H1 (cell line): ENCODE data around the gene PIAS4. TPM values are rescaled to one million over a fixed set of nuclear protein-coding genes. Genes with fewer than 3 reads are reported as not detected.

Experiments
- EP300 ChIP-seq, 2 experiments: IDR thresholded peaks; 1 replicate in 1 of 2; 2 replicates in 1 of 2; pipeline ENCODE4 v1.6.1; 2011 to 2012; ENCODE audit warnings: low read depth in 2 of 2, low read length in 2 of 2, mild to moderate bottlenecking in 2 of 2, borderline replicate concordance in 1 of 2, inconsistent platforms in 1 of 2, moderate library complexity in 1 of 2
- microRNA counts: library from miRNA; unstranded; fragments of <30 nt; microRNA quantifications from one replicate; lab custom pipeline; 2015
- microRNA-seq, 2 experiments: library from miRNA; unstranded; fragments of <30 nt; microRNA quantifications; one replicate each; pipeline versions ENCODE4 to v1.2.0, GENCODE V29; 2016 to 2020; ENCODE audit warnings: borderline microRNAs expressed in 2 of 2, borderline number of aligned reads in 2 of 2, borderline replicate concordance in 1 of 2
- polyA plus RNA-seq, 7 experiments: library from polyadenylated mRNA; depleted of rRNA in 3 of 7; stranded (reverse) in 5 of 7; unstranded in 2 of 7; fragments of >200 nt in 5 of 7; fragments of 200-250 nt in 2 of 7; gene quantifications; 1 replicate in 5 of 7; 2 replicates in 1 of 7; 4 replicates in 1 of 7; pipeline versions ENCODE4 v1.2.1 to v1.2.3, GENCODE V29; 2011 to 2013; ENCODE audit warnings: missing spikeins in 2 of 7, mixed read lengths in 2 of 7
- small RNA-seq: library from polyadenylated mRNA; stranded (forward); fragments of <200 nt; extraction: miRNeasy Mini kit (QIAGEN cat#:217004); gene quantifications from one replicate; pipeline ENCODE3, GENCODE V24; 2013; ENCODE audit not compliant: insufficient read depth
- total RNA-seq: library from RNA; stranded (reverse); fragmentation: NEBNext Ultra II Directional; extraction: Animal tissue kit (Norgen Biotek cat#: 25700); gene quantifications from 2 replicates; pipeline ENCODE4 v1.2.1, GENCODE V29; 2021

The PIAS4 gene
- total and polyA plus RNA-seq, 2 of the 8 experiments (the other 6 are each of a cell fraction or from before 2014, with no cell fraction given): 30.2 to 51.4 TPM

GRCh38 chr19:4088975-4089374 lies 81.4 kb downstream of the PIAS4 start (continued):
- no peak for TF ChIP-seq EP300 (IDR thresholded peaks at IDR 0.05; ENCODE audit: borderline replicate concordance in 1 of 2, low read depth in 2 of 2, low read length in 2 of 2)
- TF ChIP-seq, all 59 proteins: peak for 0

MicroRNAs encoded within 50 kb of the gene (microRNA counts, 767-probe panel; counts per million panel counts)
- microRNA hsa-miR-637 (lab: Ali Mortazavi, UCI): 879 counts per million, percentile 95 among the panel's probes with 10 or more counts

Small RNAs within 50 kb of the gene (microRNA-seq; reads per million reads assigned to microRNA genes)
- 0 reads per million in 2 experiments for gene MIR637

Small RNAs within 50 kb of the gene (small RNA-seq; reads per million reads assigned to genes)
- gene SNORD37: 84.4 reads per million, percentile 97 among the genes with 10 or more reads in this experiment

Other genes with a start within 250 kb of the PIAS4 start
- 21.4 and 23.4 TPM in 2 replicates for gene APBA3, start 246.0 kb upstream of the PIAS4 start, total RNA-seq
- gene APBA3, start 246.0 kb upstream of the PIAS4 start, polyA plus RNA-seq (2011; rRNA removed): 36.9 and 48.4 TPM in 2 replicates
- 72.8 and 80.3 TPM in 2 replicates for gene MRPL54, start 245.1 kb upstream of the PIAS4 start, total RNA-seq
- 63.8 and 83.6 TPM in 2 replicates for gene MRPL54, start 245.1 kb upstream of the PIAS4 start, polyA plus RNA-seq (2011; rRNA removed)
- not detected in 2 replicates for gene RAX2, start 235.5 kb upstream of the PIAS4 start, total RNA-seq
- gene RAX2, start 235.5 kb upstream of the PIAS4 start, polyA plus RNA-seq (2011; rRNA removed): 0.08 and 0.19 TPM in 2 replicates
- gene MATK, start 221.4 kb upstream of the PIAS4 start, total RNA-seq: 21.4 and 21.5 TPM in 2 replicates
- 20.5 and 37.8 TPM in 2 replicates for gene MATK, start 221.4 kb upstream of the PIAS4 start, polyA plus RNA-seq (2011; rRNA removed)
- gene ZFR2, start 138.7 kb upstream of the PIAS4 start, total RNA-seq: 14.5 TPM in 2 replicates
- 28.4 and 42.5 TPM in 2 replicates for gene ZFR2, start 138.7 kb upstream of the PIAS4 start, polyA plus RNA-seq (2011; rRNA removed)
- 31.6 and 33.8 TPM in 2 replicates for gene ATCAY, start 127.1 kb upstream of the PIAS4 start, total RNA-seq
- 24.4 and 31.6 TPM in 2 replicates for gene ATCAY, start 127.1 kb upstream of the PIAS4 start, polyA plus RNA-seq (2011; rRNA removed)
- gene NMRK2, start 74.7 kb upstream of the PIAS4 start, total RNA-seq: 86.2 and 87.4 TPM in 2 replicates
- 206 and 227 TPM in 2 replicates for gene NMRK2, start 74.7 kb upstream of the PIAS4 start, polyA plus RNA-seq (2011; rRNA removed)
- 78.1 and 80.8 TPM in 2 replicates for gene DAPK3, start 36.6 kb upstream of the PIAS4 start, total RNA-seq
- 53.2 and 76.8 TPM in 2 replicates for gene DAPK3, start 36.6 kb upstream of the PIAS4 start, polyA plus RNA-seq (2011; rRNA removed)
- 3,380 and 3,443 TPM in 2 replicates for gene EEF2, start 22.3 kb upstream of the PIAS4 start, total RNA-seq
- 1,554 and 2,482 TPM in 2 replicates for gene EEF2, start 22.3 kb upstream of the PIAS4 start, polyA plus RNA-seq (2011; rRNA removed)
- gene ZBTB7A, start 59.2 kb downstream of the PIAS4 start, total RNA-seq: 16.6 and 17.8 TPM in 2 replicates
- 5.6 and 9.1 TPM in 2 replicates for gene ZBTB7A, start 59.2 kb downstream of the PIAS4 start, polyA plus RNA-seq (2011; rRNA removed)
- gene MAP2K2, start 116.4 kb downstream of the PIAS4 start, total RNA-seq: 161 and 162 TPM in 2 replicates
- 111 and 194 TPM in 2 replicates for gene MAP2K2, start 116.4 kb downstream of the PIAS4 start, polyA plus RNA-seq (2011; rRNA removed)
- not detected in 2 replicates for gene CREB3L3, start 145.9 kb downstream of the PIAS4 start, total RNA-seq
- gene CREB3L3, start 145.9 kb downstream of the PIAS4 start, polyA plus RNA-seq (2011; rRNA removed): 0.12 and 0.17 TPM in 2 replicates
- 23.9 and 25.2 TPM in 2 replicates for gene SIRT6, start 174.8 kb downstream of the PIAS4 start, total RNA-seq
- 27.0 and 39.3 TPM in 2 replicates for gene SIRT6, start 174.8 kb downstream of the PIAS4 start, polyA plus RNA-seq (2011; rRNA removed)
- 14.1 and 14.5 TPM in 2 replicates for gene ANKRD24, start 175.0 kb downstream of the PIAS4 start, total RNA-seq
- 7.6 and 15.1 TPM in 2 replicates for gene ANKRD24, start 175.0 kb downstream of the PIAS4 start, polyA plus RNA-seq (2011; rRNA removed)
- 0.99 and 1.1 TPM in 2 replicates for gene EBI3, start 221.8 kb downstream of the PIAS4 start, total RNA-seq
- 5.2 and 8.4 TPM in 2 replicates for gene EBI3, start 221.8 kb downstream of the PIAS4 start, polyA plus RNA-seq (2011; rRNA removed)
- gene YJU2, start 239.3 kb downstream of the PIAS4 start, total RNA-seq: 26.8 and 28.6 TPM in 2 replicates
- gene YJU2, start 239.3 kb downstream of the PIAS4 start, polyA plus RNA-seq (2011; rRNA removed): 27.7 and 35.4 TPM in 2 replicates